Neuronal stem cell (in vitro differentiated cells): ENCODE results near the gene RAPGEF1.

Source experiments
- DNase-seq: peaks from one replicate; pipeline ENCODE4 v3.0.0-alpha.2; 2013; ENCODE audit warnings: low spot score
- H2AFZ ChIP-seq: one replicate; pipeline ENCODE4 v1.6.1; 2013; ENCODE audit warnings: mild to moderate bottlenecking, low read length, inconsistent platforms
- H2AK5ac ChIP-seq: 2 replicates; pipeline ENCODE4 v1.6.1; 2013; ENCODE audit warnings: low read depth, mild to moderate bottlenecking, inconsistent platforms, low read length, moderate library complexity, mixed read lengths
- H2BK120ac ChIP-seq: 2 replicates; pipeline ENCODE4 v1.6.1; 2013; ENCODE audit warnings: low read depth, mild to moderate bottlenecking, inconsistent platforms, low read length, moderate library complexity, mixed read lengths
- H2BK12ac ChIP-seq: one replicate; pipeline ENCODE4 v1.6.1; 2013; ENCODE audit warnings: low read length, inconsistent platforms
- H2BK15ac ChIP-seq: 2 replicates; pipeline ENCODE4 v1.6.1; 2013; ENCODE audit warnings: mild to moderate bottlenecking, low read length, inconsistent platforms, mixed read lengths
- H2BK5ac ChIP-seq: one replicate; pipeline ENCODE4 v1.6.1; 2013; ENCODE audit warnings: inconsistent platforms, mild to moderate bottlenecking, low read length, moderate library complexity
- H3K14ac ChIP-seq: one replicate; pipeline ENCODE4 v1.6.1; 2013; ENCODE audit warnings: low read length, inconsistent platforms
- H3K18ac ChIP-seq: 2 replicates; pipeline ENCODE4 v1.6.1; 2013; ENCODE audit warnings: low read length, inconsistent platforms
- H3K23ac ChIP-seq: 2 replicates; pipeline ENCODE4 v1.6.1; 2013; ENCODE audit warnings: low read depth, mild to moderate bottlenecking, mixed read lengths, low read length, inconsistent platforms; ENCODE audit not compliant: poor library complexity
- H3K27ac ChIP-seq: replicated peaks from 3 replicates; pipeline ENCODE4 v1.5.1; 2013; ENCODE audit warnings: low read length, inconsistent platforms
- H3K27me3 ChIP-seq, 3 experiments: 2 replicates each; pipeline ENCODE4 v1.6.1; 2013; ENCODE audit warnings: low read length in 3 of 3, mild to moderate bottlenecking in 2 of 3, inconsistent platforms in 1 of 3, low read depth in 1 of 3, mixed read lengths in 1 of 3, moderate library complexity in 1 of 3; ENCODE audit not compliant: control insufficient read depth in 3 of 3, insufficient read depth in 3 of 3
- H3K36me3 ChIP-seq, 2 donors: replicated peaks in 1 of 2; 2 replicates each; pipeline ENCODE4 v1.6.1; 2013; ENCODE audit warnings: low read length in 2 of 2; ENCODE audit not compliant: control insufficient read depth in 2 of 2, insufficient read depth in 2 of 2
- H3K4ac ChIP-seq: 2 replicates; pipeline ENCODE4 v1.6.1; 2013; ENCODE audit warnings: inconsistent platforms, mild to moderate bottlenecking, low read length, moderate library complexity
- H3K4me1 ChIP-seq, 2 donors: 1 replicate in 1 of 2; 2 replicates in 1 of 2; pipeline ENCODE4 v1.6.1; 2013; ENCODE audit warnings: low read length in 2 of 2, low read depth in 1 of 2; ENCODE audit not compliant: control insufficient read depth in 2 of 2, insufficient read depth in 1 of 2
- H3K4me2 ChIP-seq: one replicate; pipeline ENCODE4 v1.6.1; 2013; ENCODE audit warnings: mild to moderate bottlenecking, low read length, inconsistent platforms; ENCODE audit not compliant: insufficient read depth, poor library complexity, severe bottlenecking
- H3K4me3 ChIP-seq, 2 donors: 2 replicates each; pipeline ENCODE4 v1.5.1; 2013; ENCODE audit warnings: low read length in 2 of 2, mild to moderate bottlenecking in 2 of 2, inconsistent platforms in 1 of 2, moderate library complexity in 1 of 2
- H3K79me1 ChIP-seq: one replicate; pipeline ENCODE4 v1.6.1; 2013; ENCODE audit warnings: low read depth, mild to moderate bottlenecking, inconsistent platforms, low read length, moderate library complexity
- H3K9ac ChIP-seq: one replicate; pipeline ENCODE4 v1.6.1; 2013; ENCODE audit warnings: mild to moderate bottlenecking, low read depth, low read length, inconsistent platforms; ENCODE audit not compliant: poor library complexity
- H3K9me3 ChIP-seq, 2 donors: replicated peaks in 1 of 2; 2 replicates each; pipeline versions ENCODE3 to v1.6.1; 2013; ENCODE audit warnings: low read length in 2 of 2, mild to moderate bottlenecking in 2 of 2, inconsistent platforms in 1 of 2, low read depth in 1 of 2, mixed read lengths in 1 of 2, moderate library complexity in 1 of 2; ENCODE audit not compliant: control insufficient read depth in 2 of 2, insufficient read depth in 1 of 2
- H4K8ac ChIP-seq: one replicate; pipeline ENCODE4 v1.6.1; 2013; ENCODE audit warnings: low read depth, mild to moderate bottlenecking, inconsistent platforms, low read length, moderate library complexity
- H4K91ac ChIP-seq: one replicate; pipeline ENCODE4 v1.6.1; 2013; ENCODE audit warnings: low read length, low read depth, mild to moderate bottlenecking, inconsistent platforms; ENCODE audit not compliant: poor library complexity
- WGBS, 2 donors: extraction: QIAGEN DNeasy Blood & Tissue Kit; methylation state at CpG; one replicate each; pipeline ENCODE4 v1.1.7; 2013; ENCODE audit warnings: missing lambda C conversion rate in 2 of 2, mixed read lengths in 1 of 2; ENCODE audit not compliant: insufficient read length in 2 of 2, insufficient replicate concordance in 1 of 2; ENCODE audit errors: extremely low coverage in 2 of 2; 5-methylcytosine and 5-hydroxymethylcytosine counted together

The RAPGEF1 gene

DNA sequence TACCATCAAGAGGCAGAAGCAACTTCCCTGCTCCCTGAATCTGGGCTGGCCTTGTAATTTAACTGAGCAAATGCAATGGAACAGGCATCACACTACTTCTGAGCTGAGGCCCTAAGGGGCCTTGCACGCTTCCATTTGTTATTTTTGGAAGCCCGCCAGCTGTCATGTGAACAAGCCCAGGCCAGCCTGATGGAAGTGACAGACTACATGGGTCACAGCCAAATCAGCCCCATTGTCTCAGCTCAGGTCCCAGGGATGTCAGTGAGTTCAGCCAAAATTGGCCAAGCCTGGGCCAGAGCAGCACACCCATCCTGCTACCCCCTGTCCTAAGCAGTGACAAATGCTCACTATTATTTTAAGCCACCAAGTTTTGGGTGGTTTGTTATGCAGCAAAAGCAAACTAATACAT is 121.8 kb downstream of the RAPGEF1 start:
- H3K4ac ChIP-seq, result no peak overlapping the region
- no peak overlapping the region for H2BK15ac ChIP-seq
- no peaks in the 10 kb centered on the region for H3K9me3 ChIP-seq
- no peak overlapping the region for H2AK5ac ChIP-seq
- no peak overlapping the region for H3K23ac ChIP-seq
- no peak overlapping the region for H2BK5ac ChIP-seq
- no peak overlapping the region for H3K4me2 ChIP-seq
- H4K91ac ChIP-seq, result no peak overlapping the region
- H2BK120ac ChIP-seq, result no peak overlapping the region
- no peak overlapping the region for H3K4me3 ChIP-seq
- no peaks in the 10 kb centered on the region for H3K79me1 ChIP-seq
- no peaks in the 10 kb centered on the region for H3K4me1 ChIP-seq
- no peak for DNase-seq
- no CpG with 5 or more reads among the region's 2 CpGs for WGBS, 2 donors
- H3K36me3 ChIP-seq, result peaks cover 16 to 92% of the 10 kb centered on the region in 2 donors
- no peak overlapping the region for H3K14ac ChIP-seq
- H2AFZ ChIP-seq, result no peak overlapping the region
- no peak overlapping the region for H3K27ac ChIP-seq
- H3K18ac ChIP-seq, result no peak overlapping the region
- no peaks in the 10 kb centered on the region for H3K27me3 ChIP-seq
- no peak overlapping the region for H3K9ac ChIP-seq
- no peak overlapping the region for H2BK12ac ChIP-seq
- H4K8ac ChIP-seq, result no peak overlapping the region

DNA sequence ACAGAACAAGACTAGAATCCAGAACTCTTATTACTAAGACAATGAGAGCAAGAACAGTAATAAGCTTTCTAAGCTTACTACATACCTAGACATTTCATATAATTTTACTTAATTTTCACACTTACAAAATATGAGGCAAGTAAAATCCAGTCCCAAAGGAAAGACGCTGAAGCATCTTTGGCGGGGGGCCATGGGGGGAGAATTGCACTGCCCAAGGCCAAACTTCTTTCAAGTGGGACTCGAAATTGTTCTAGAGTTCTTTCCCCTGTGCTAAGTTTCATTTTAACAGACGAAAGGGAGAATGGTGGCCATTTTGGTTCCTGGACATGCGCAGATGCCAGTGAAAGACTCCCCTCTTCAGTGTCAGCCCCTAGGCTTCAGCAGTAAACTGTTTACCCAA is 122.3 kb downstream of the RAPGEF1 start:
- Histone ChIP-seq H4K91ac (no peak overlapping the region), H3K9me3 (no peaks in the 10 kb centered on the region), H2BK12ac (no peak overlapping the region), H3K36me3 (peaks cover 16 to 92% of the 10 kb centered on the region in 2 donors), H2AK5ac (no peak overlapping the region), H3K27ac (no peak overlapping the region), H2BK120ac (no peak overlapping the region), H2BK5ac (no peak overlapping the region), H3K23ac (no peak overlapping the region), H3K27me3 (no peaks in the 10 kb centered on the region), H3K4me2 (no peak overlapping the region), H2BK15ac (no peak overlapping the region), H3K4me1 (no peaks in the 10 kb centered on the region), H2AFZ (no peak overlapping the region), H3K14ac (no peak overlapping the region), H3K4ac (no peak overlapping the region), H3K18ac (no peak overlapping the region), H3K9ac (no peak overlapping the region), H3K4me3 (no peak overlapping the region), H3K79me1 (no peaks in the 10 kb centered on the region), H4K8ac (no peak overlapping the region)
- DNase-seq, result no peak
- WGBS, 2 donors, result no CpG with 5 or more reads among the region's 5 CpGs

DNA sequence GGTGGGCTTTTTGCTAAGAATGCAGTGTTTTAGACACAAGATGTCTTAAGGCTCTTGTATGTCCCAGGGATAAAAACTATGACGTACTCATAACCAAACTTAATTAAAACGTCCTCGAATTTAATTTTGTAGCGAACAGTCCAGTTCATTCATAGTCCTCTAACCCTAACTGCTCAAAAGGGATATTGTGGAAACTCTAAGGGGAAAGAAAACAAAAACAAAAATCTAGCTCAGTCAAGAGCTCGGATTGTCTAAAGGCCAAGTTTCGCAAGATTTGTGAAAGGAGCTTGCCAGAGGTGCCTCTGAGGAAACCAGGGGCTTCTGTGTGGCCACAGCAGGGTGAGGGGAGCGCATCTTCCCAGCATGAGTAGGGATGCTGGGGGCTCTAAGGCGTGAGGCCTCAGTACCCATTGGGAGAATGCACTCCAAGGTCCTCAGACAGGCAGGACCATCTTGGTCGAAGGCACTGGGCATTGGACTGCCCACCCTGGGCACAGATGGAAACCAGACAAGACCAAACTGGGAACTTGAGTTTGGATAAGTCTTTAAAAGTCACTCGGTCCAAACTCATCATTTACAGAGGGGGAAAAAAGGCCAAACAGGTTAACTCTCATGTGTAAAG is 122.8 kb downstream of the RAPGEF1 start:
- Histone ChIP-seq H2AFZ (no peak overlapping the region), H3K27me3 (no peaks in the 10 kb centered on the region), H2BK15ac (no peak overlapping the region), H3K14ac (no peak overlapping the region), H3K23ac (no peak overlapping the region), H2BK12ac (no peak overlapping the region), H3K4me1 (no peaks in the 10 kb centered on the region), H3K4me2 (no peak overlapping the region), H3K9me3 (no peaks in the 10 kb centered on the region), H4K8ac (no peak overlapping the region), H3K9ac (no peak overlapping the region), H2AK5ac (no peak overlapping the region), H3K36me3 (peaks cover 16 to 90% of the 10 kb centered on the region in 2 donors), H3K79me1 (no peaks in the 10 kb centered on the region), H3K4ac (no peak overlapping the region), H2BK5ac (no peak overlapping the region), H4K91ac (no peak overlapping the region), H3K27ac (no peak overlapping the region), H3K4me3 (no peak overlapping the region), H3K18ac (no peak overlapping the region), H2BK120ac (no peak overlapping the region)
- DNase-seq, result no peak
- WGBS, 2 donors, result no CpG with 5 or more reads among the region's 10 CpGs

DNA sequence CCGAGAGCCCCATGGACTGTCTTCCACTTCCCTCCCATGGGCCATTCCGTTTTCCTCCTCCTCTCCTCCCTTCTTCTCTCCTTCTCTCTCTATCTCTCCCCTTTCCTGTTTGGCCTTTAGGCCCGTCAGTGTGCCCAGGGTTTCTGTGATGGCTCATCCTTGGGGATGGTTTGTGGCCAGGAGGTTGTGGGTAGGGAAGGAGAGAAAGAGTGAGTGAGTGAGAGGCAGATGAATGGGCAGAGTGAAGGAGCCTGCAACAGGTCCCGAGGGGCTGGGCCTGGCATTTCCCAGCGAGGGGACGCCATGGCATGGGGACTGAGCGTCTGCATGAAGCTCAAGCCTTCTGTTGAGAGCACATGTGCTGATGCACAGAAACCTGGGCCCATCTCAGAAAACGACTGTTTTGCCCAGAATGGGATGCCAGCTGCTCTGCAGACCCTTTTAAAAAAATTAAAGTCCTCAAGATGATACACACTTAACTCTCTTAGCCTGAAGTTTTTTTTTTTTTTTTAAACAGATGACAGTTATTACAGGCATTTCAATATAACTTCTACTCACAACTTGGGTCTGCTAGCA is 125.4 kb downstream of the RAPGEF1 start:
- H4K8ac ChIP-seq, result no peak overlapping the region
- no peak overlapping the region for H3K27ac ChIP-seq
- H3K14ac ChIP-seq, result no peak overlapping the region
- no peak overlapping the region for H3K23ac ChIP-seq
- WGBS, 2 donors, result no CpG with 5 or more reads among the region's 8 CpGs
- no peak overlapping the region for H2BK5ac ChIP-seq
- peaks cover 0 to 6% of the 10 kb centered on the region in 2 donors for H3K4me1 ChIP-seq
- H3K18ac ChIP-seq, result no peak overlapping the region
- no peak overlapping the region for H2BK12ac ChIP-seq
- no peak overlapping the region for H2BK120ac ChIP-seq
- H3K4ac ChIP-seq, result no peak overlapping the region
- H4K91ac ChIP-seq, result no peak overlapping the region
- no peak overlapping the region for H3K9ac ChIP-seq
- no peak overlapping the region for H2AFZ ChIP-seq
- H3K27me3 ChIP-seq, result no peaks in the 10 kb centered on the region
- no peak for DNase-seq
- peaks cover 8 to 72% of the 10 kb centered on the region in 2 donors for H3K36me3 ChIP-seq
- H2BK15ac ChIP-seq, result no peak overlapping the region
- H3K4me2 ChIP-seq, result no peak overlapping the region
- H3K79me1 ChIP-seq, result no peaks in the 10 kb centered on the region
- no peak overlapping the region for H3K4me3 ChIP-seq
- no peaks in the 10 kb centered on the region for H3K9me3 ChIP-seq
- no peak overlapping the region for H2AK5ac ChIP-seq
